Calu3 (cell line): ENCODE results near the gene AP4M1. TPM values are rescaled to one million over a fixed set of nuclear protein-coding genes. Genes with fewer than 3 reads are reported as not detected.

Source experiments
- BruUV-seq: library from RNA; stranded (reverse); fragments of 400-500 nt; replicated peaks from 2 replicates; lab custom pipeline; 2021; lab: Mats Ljungman, UMichigan
- CTCF ChIA-PET: fragments of 300-600 bp; sonication (Branson Sonifier 250); formaldehyde crosslinking; loops from one replicate; lab custom pipeline; 2022; ENCODE audit warnings: antibody characterized with exemption; lab: Charles Lee
- DNase-seq: peaks from one replicate; pipeline ENCODE4 v3.0.0; 2022
- H3K27ac Mint-ChIP-seq: one replicate; pipeline ENCODE4 v1.8.0; 2022; ENCODE audit warnings: mixed read lengths; ENCODE audit not compliant: unreplicated experiment
- H3K27me3 Mint-ChIP-seq: one replicate; pipeline ENCODE4 v1.8.0; 2022; ENCODE audit warnings: mixed read lengths; ENCODE audit not compliant: unreplicated experiment
- H3K36me3 Mint-ChIP-seq: one replicate; pipeline ENCODE4 v1.8.0; 2022; ENCODE audit warnings: mild to moderate bottlenecking, moderate library complexity, mixed read lengths; ENCODE audit not compliant: insufficient read depth, unreplicated experiment
- H3K4me1 Mint-ChIP-seq: one replicate; pipeline ENCODE4 v1.8.0; 2022; ENCODE audit warnings: mild to moderate bottlenecking, low read depth, mixed read lengths; ENCODE audit not compliant: unreplicated experiment
- H3K4me3 Mint-ChIP-seq: one replicate; pipeline ENCODE4 v1.8.0; 2022; ENCODE audit warnings: mild to moderate bottlenecking, low read depth, moderate library complexity, mixed read lengths; ENCODE audit not compliant: unreplicated experiment
- H3K9me3 Mint-ChIP-seq: one replicate; pipeline ENCODE4 v1.8.0; 2022; ENCODE audit warnings: low read depth, mixed read lengths; ENCODE audit not compliant: unreplicated experiment
- intact Hi-C: fragments of 100-400 bp; cut with micrococcal nuclease; formaldehyde crosslinking; loops from one replicate; pipeline ENCODE4 v1.10.0; 2022; ENCODE audit not compliant: unreplicated experiment
- total RNA-seq: library from RNA; stranded (reverse); gene quantifications from 2 replicates; pipeline ENCODE4 v1.2.3, GENCODE V29; 2022
- TF ChIP-seq, protein P1 (sequence below): fragments of 200-600 bp; IDR thresholded peaks from one replicate; pipeline ENCODE4 v1.8.0; 2022; ENCODE audit warnings: antibody characterized with exemption; ENCODE audit not compliant: unreplicated experiment

Gene AP4M1
- total RNA-seq, 1 experiment from 2014 or later, result 13.9 TPM

DNA sequence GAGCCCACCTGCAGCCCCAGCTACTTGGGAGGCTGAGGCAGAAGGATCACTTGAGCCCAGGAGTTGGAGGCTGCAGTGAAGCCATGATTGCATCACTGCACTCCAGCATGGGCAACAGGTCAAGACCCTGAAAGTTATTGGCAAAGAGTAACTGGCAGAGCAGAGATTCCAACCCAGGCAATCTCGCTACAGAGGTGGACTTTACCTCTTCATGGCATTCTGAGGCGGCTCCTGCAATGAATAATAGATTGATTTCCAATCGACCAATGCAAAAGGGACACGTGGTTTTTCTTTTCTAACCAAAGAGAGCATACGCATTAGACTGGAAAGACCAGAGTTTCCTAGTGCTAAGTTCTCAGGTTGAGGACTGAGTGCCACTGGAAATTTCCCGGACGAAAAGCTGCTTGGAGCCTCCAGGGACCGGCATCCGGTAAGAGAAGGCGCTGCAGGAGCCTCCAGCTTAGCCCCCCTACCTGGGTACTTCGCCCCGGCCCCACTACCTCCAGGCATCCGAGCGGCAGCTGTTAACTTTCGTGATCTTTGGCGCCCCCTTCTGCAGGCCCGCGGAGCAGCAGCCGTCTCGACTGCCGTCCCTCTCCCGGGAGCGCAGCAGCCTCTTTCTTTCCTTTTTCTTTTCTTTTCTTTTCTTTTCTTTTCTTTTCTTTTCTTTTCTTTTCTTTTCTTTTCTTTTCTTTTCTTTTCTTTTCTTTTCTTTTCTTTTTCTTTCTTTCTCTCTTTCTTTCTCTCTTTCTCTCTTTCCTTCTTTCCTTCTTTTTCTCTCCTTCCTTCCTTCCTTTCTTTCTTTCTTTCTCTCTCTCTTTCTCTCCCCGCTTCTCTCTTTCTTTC lies 29.4 kb downstream of the AP4M1 start:
- intact Hi-C loops, result loop anchor here (5.0 kb wide), 1 partner anchor 81 kb away; no protein-coding TSS in a partner anchor
- Mint-ChIP-seq H3K4me3 (peak overlapping the region; percentile 33), H3K27me3 (no peaks in the 10 kb centered on the region), H3K36me3 (peaks cover 26% of the 10 kb centered on the region), H3K9me3 (no peaks in the 10 kb centered on the region), H3K4me1 (peaks cover 13% of the 10 kb centered on the region), H3K27ac (no peak overlapping the region)
- CTCF ChIA-PET, result interaction anchor here (0.7 to 0.8 kb wide), 2 partner anchors 87 to 90 kb away, joined by 3 to 4 read pairs; no protein-coding TSS in a partner anchor
- no TSS peak for BruUV-seq
- peak; percentile 73 for DNase-seq
- TF ChIP-seq, protein P1, sequence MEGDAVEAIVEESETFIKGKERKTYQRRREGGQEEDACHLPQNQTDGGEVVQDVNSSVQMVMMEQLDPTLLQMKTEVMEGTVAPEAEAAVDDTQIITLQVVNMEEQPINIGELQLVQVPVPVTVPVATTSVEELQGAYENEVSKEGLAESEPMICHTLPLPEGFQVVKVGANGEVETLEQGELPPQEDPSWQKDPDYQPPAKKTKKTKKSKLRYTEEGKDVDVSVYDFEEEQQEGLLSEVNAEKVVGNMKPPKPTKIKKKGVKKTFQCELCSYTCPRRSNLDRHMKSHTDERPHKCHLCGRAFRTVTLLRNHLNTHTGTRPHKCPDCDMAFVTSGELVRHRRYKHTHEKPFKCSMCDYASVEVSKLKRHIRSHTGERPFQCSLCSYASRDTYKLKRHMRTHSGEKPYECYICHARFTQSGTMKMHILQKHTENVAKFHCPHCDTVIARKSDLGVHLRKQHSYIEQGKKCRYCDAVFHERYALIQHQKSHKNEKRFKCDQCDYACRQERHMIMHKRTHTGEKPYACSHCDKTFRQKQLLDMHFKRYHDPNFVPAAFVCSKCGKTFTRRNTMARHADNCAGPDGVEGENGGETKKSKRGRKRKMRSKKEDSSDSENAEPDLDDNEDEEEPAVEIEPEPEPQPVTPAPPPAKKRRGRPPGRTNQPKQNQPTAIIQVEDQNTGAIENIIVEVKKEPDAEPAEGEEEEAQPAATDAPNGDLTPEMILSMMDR, result peak; percentile 78

DNA sequence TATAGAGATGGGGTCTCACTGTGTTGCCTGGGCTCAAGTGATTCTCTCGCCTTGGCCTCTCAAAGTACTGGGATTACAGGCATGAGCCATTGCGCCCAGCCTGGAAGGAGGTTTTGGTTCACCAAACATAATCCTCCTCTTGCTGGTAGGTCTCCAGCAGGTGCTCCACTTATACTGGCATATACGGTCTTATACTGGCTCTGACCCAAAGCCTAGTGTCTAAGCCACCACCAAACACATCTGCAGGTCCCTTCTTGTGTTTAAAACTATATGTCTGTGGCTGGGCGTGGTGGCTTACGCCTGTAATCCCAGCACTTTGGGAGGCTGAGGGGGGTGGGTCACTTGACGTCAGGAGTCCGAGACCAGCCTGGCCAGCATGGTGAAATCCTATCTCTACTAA lies 30.7 kb downstream of the AP4M1 start:
- Mint-ChIP-seq H3K4me1 (peaks cover 13% of the 10 kb centered on the region), H3K27ac (no peak overlapping the region), H3K4me3 (no peak overlapping the region), H3K27me3 (no peaks in the 10 kb centered on the region), H3K36me3 (peaks cover 13% of the 10 kb centered on the region), H3K9me3 (no peaks in the 10 kb centered on the region)
- no TSS peak for BruUV-seq
- TF ChIP-seq, protein P1, result no peak
- CTCF ChIA-PET, result interaction anchor here (0.8 to 1.5 kb wide), 3 partner anchors 17 to 86 kb away, joined by 4 to 8 read pairs (median 6); partner anchors contain the start of gene LAMTOR4
- intact Hi-C loops, result loop anchor here (5.0 kb wide), 1 partner anchor 80 kb away; no protein-coding TSS in a partner anchor
- DNase-seq, result no peak

DNA sequence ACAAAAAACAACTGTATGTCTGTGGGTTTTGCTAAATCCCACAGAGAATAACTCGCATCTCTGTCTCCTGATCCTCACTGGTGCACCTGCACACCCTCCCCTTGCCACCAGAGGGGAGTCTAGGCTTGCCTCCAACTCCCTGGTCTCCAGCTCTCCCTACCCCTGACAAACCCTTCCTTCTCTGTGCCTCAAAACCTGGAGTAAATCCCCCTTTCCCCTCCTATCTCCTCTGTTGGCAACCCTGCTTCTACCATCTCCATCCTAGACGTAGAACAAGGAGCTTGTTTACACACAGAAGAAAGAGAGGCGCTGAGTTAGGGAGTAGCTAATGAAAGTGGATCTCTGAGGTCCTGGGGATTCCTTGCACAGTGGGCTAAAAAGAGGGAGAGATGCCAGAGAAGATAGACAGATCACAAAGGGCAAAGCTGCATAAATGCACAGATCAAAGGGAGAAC lies 31.3 kb downstream of the AP4M1 start:
- H3K36me3 Mint-ChIP-seq, result peaks cover 7% of the 10 kb centered on the region
- no TSS peak for BruUV-seq
- intact Hi-C loops, result loop anchor here (5.0 kb wide), 1 partner anchor 80 kb away; no protein-coding TSS in a partner anchor
- TF ChIP-seq, protein P1, result peak; percentile 70
- DNase-seq, result peak; percentile 72
- no peak overlapping the region for H3K27ac Mint-ChIP-seq
- no peak overlapping the region for H3K4me3 Mint-ChIP-seq
- CTCF ChIA-PET, result interaction anchor here (0.8 to 1.5 kb wide), 3 partner anchors 16 to 86 kb away, joined by 4 to 8 read pairs (median 6); partner anchors contain the start of gene LAMTOR4
- no peaks in the 10 kb centered on the region for H3K27me3 Mint-ChIP-seq
- H3K4me1 Mint-ChIP-seq, result peaks cover 13% of the 10 kb centered on the region
- H3K9me3 Mint-ChIP-seq, result no peaks in the 10 kb centered on the region

DNA sequence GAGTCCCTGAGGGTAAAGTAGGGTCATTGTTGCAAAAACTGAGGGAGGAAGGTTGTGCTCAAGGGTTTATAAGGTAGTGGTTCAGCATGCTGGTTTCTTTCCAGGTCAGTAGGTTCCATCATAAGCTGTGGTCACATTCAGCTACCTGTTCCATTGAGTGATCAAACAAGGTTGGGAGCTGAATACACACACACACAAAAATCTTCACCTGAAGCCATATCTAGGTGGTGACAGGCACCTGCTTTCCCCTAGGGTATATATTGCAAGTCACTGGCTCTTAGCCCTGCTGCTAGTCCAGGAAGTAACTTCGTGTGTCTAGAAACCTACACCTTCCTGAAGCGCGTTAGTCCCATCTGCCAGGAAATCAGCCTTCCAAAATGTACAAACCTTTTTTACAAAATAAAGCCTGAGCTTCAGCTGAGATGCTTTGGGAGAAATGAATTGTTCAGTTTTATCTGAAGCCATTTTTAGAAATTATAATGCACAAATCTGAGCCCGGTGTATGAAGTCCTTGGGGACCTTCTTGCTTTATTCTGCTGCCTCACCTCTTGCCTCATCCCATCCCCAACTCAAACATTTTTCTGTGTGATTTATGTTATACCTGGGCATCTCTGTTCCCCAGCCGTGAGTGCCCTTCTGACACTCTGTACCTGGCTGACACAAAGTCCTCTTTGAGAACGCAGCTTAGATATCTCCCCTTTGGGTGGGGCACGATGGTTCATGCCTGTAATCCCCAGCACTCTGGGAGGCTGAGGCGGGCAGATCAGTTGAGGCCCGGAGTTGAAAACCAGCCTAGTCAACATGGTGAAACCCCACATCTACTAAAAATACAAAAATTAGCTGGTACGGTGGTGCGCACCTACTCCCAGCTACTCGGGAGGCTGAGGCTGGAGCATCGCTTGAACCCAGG lies 36.7 kb downstream of the AP4M1 start:
- CTCF ChIA-PET, result interaction anchor here (0.6 kb wide), 1 partner anchor 628 kb away, joined by 4 read pairs; no protein-coding TSS in a partner anchor
- no TSS peak for BruUV-seq
- H3K9me3 Mint-ChIP-seq, result no peaks in the 10 kb centered on the region
- no peaks in the 10 kb centered on the region for H3K36me3 Mint-ChIP-seq
- TF ChIP-seq, protein P1, result no peak
- H3K27ac Mint-ChIP-seq, result no peak overlapping the region
- no peak for DNase-seq
- intact Hi-C loops, result no loop called here
- peaks cover 7% of the 10 kb centered on the region for H3K4me1 Mint-ChIP-seq
- no peak overlapping the region for H3K4me3 Mint-ChIP-seq
- H3K27me3 Mint-ChIP-seq, result no peaks in the 10 kb centered on the region
